AG04450 (cell line): Measurements from ENCODE around the gene CYP26B1. TPM values are rescaled to one million over a fixed set of nuclear protein-coding genes. Genes with fewer than 3 reads are reported as not detected.

Experiments used
- CTCF ChIA-PET: fragments of 300-600, 350-600 bp; formaldehyde crosslinking; extraction: SDS; loops from one replicate; lab custom pipeline; 2022; ENCODE audit warnings: antibody characterized with exemption, inconsistent platforms; lab: Charles Lee
- POLR2A ChIA-PET: fragments of 350-600 bp; formaldehyde crosslinking; extraction: SDS; loops from one replicate; lab custom pipeline; 2021; ENCODE audit warnings: antibody characterized with exemption, inconsistent platforms; lab: Yijun Ruan, JAX
- DNase-seq: peaks from one replicate; pipeline ENCODE4 v3.0.0-alpha.2; 2011; ENCODE audit warnings: low read depth, low spot score
- H3K27ac ChIP-seq: one replicate; pipeline ENCODE4 v1.5.1; 2012; ENCODE audit warnings: low read depth, low read length, control low read depth
- H3K27me3 ChIP-seq: one replicate; pipeline ENCODE4 v1.6.0; 2012; ENCODE audit warnings: low read length; ENCODE audit not compliant: control insufficient read depth, insufficient read depth
- H3K4me3 ChIP-seq: 2 replicates; pipeline ENCODE4 v1.5.1; 2011; ENCODE audit warnings: mild to moderate bottlenecking, low read depth, low read length, control low read depth
- H3K9me3 ChIP-seq: 2 replicates; pipeline ENCODE4 v1.5.1; 2012; ENCODE audit warnings: low read length; ENCODE audit not compliant: control insufficient read depth, insufficient read depth
- polyA plus RNA-seq: library from polyadenylated mRNA; depleted of rRNA; stranded (reverse); fragments of >200 nt; gene quantifications from 2 replicates; pipeline ENCODE4 v1.2.3, GENCODE V29; 2011
- TF ChIP-seq, protein P1 (sequence below): IDR thresholded peaks from 2 replicates; pipeline ENCODE4 v1.5.1; 2011; ENCODE audit warnings: low read depth, low read length, control low read depth, inconsistent platforms

The CYP26B1 gene
- polyA plus RNA-seq, 1 experiment = 0.01 TPM

- Histone ChIP-seq H3K4me3 (no peak overlapping the region), H3K27ac (no peak overlapping the region), H3K27me3 (peaks cover 74% of the 10 kb centered on the region), H3K9me3 (no peaks in the 10 kb centered on the region; the same call in 1 of the 2 replicates)
- ChIA-PET CTCF (interaction anchor here (0.8 to 3.1 kb wide), 4 partner anchors 17 to 609 kb away, joined by 3 to 8 read pairs (median 4); no protein-coding TSS in a partner anchor), POLR2A (no interaction called here)
- DNase-seq = no peak
- TF ChIP-seq, protein P1, sequence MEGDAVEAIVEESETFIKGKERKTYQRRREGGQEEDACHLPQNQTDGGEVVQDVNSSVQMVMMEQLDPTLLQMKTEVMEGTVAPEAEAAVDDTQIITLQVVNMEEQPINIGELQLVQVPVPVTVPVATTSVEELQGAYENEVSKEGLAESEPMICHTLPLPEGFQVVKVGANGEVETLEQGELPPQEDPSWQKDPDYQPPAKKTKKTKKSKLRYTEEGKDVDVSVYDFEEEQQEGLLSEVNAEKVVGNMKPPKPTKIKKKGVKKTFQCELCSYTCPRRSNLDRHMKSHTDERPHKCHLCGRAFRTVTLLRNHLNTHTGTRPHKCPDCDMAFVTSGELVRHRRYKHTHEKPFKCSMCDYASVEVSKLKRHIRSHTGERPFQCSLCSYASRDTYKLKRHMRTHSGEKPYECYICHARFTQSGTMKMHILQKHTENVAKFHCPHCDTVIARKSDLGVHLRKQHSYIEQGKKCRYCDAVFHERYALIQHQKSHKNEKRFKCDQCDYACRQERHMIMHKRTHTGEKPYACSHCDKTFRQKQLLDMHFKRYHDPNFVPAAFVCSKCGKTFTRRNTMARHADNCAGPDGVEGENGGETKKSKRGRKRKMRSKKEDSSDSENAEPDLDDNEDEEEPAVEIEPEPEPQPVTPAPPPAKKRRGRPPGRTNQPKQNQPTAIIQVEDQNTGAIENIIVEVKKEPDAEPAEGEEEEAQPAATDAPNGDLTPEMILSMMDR = no peak
These were observed 7.5 kb upstream of the CYP26B1 start for GRCh38 chr2:72155151-72155550.

GRCh38 chr2:72154386-72154975 is 6.8 kb upstream of the CYP26B1 start:
- Histone ChIP-seq H3K4me3 (no peak overlapping the region), H3K27ac (no peak overlapping the region), H3K27me3 (peaks cover 78% of the 10 kb centered on the region), H3K9me3 (no peaks in the 10 kb centered on the region; the same call in 1 of the 2 replicates)
- ChIA-PET POLR2A (no interaction called here), CTCF (interaction anchor here (0.8 to 3.1 kb wide), 4 partner anchors 17 to 608 kb away, joined by 3 to 8 read pairs (median 4); no protein-coding TSS in a partner anchor)
- TF ChIP-seq, protein P1 = no peak
- DNase-seq = no peak

DNA sequence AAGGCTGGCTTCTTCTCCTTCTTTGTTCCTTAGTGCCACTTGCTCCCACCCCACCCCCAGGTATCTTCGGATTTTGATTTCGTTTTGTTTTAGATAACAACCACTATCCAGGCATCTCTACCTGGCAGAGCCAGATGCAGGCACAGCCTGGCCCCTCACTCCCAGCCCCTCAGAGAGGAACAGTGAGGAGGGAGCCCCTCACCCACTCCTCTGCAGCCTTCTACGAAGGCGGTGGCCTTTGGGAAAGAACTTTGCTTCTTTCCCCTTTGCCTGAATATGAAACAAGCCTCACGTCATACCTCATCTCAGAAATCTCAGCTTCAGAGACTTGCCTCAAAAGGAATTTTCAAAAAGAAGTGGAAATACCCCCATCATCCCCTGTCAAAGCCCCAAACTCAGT is 6.3 kb upstream of the CYP26B1 start:
- ChIA-PET CTCF (interaction anchor here (0.9 to 3.1 kb wide), 4 partner anchors 16 to 426 kb away, joined by 3 to 8 read pairs (median 6); no protein-coding TSS in a partner anchor), POLR2A (no interaction called here)
- Histone ChIP-seq H3K27me3 (peaks cover 81% of the 10 kb centered on the region), H3K4me3 (no peak overlapping the region), H3K27ac (no peak overlapping the region), H3K9me3 (peaks cover 4% of the 10 kb centered on the region; the same call in 1 of the 2 replicates)
- DNase-seq = no peak
- TF ChIP-seq, protein P1 = no peak

- Histone ChIP-seq H3K27ac (no peak overlapping the region), H3K27me3 (peaks cover 80% of the 10 kb centered on the region), H3K9me3 (peaks cover 4% of the 10 kb centered on the region; the same call in 1 of the 2 replicates), H3K4me3 (no peak overlapping the region)
- no peak for DNase-seq
- POLR2A ChIA-PET = interaction anchor here (0.7 kb wide), 2 partner anchors 271 to 544 kb away, joined by 3 to 8 read pairs; no protein-coding TSS in a partner anchor
- CTCF ChIA-PET = interaction anchor here (0.6 to 3.6 kb wide), 7 partner anchors 11 to 427 kb away, joined by 4 to 56 read pairs (median 5); no protein-coding TSS in a partner anchor
- TF ChIP-seq, protein P1 = no peak
These were observed 5.5 kb upstream of the CYP26B1 start for GRCh38 chr2:72153026-72153791.
